GM21528 (cell line): ENCODE data around the gene TMBIM6.

Experiments used
- ATAC-seq: cut with Tn5 transposase; IDR thresholded peaks from one replicate; pipeline ENCODE4 v1.9.1; 2021; ENCODE audit warnings: mild to moderate bottlenecking, moderate library complexity; ENCODE audit not compliant: unreplicated experiment, low FRiP score

TMBIM6 gene

GRCh38 chr12:49794811-49795653 is 53.7 kb downstream of the TMBIM6 start:
- no peak for ATAC-seq

GRCh38 chr12:49795654-49796105 is 54.3 kb downstream of the TMBIM6 start:
- ATAC-seq, result no peak

GRCh38 chr12:49796155-49796554 is 54.8 kb downstream of the TMBIM6 start:
- no peak for ATAC-seq

GRCh38 chr12:49796606-49797448 is 55.5 kb downstream of the TMBIM6 start:
- ATAC-seq, result no peak

- ATAC-seq, result no peak
These were observed 56.1 kb downstream of the TMBIM6 start for GRCh38 chr12:49797449-49797776.

GRCh38 chr12:49798248-49798647 is 56.9 kb downstream of the TMBIM6 start:
- no peak for ATAC-seq

- ATAC-seq, result no peak
These were observed 57.6 kb downstream of the TMBIM6 start for GRCh38 chr12:49798934-49799333.

GRCh38 chr12:49800421-49801140 is 59.2 kb downstream of the TMBIM6 start:
- ATAC-seq, result no peak

- ATAC-seq, result no peak
These were observed 60.0 kb downstream of the TMBIM6 start for GRCh38 chr12:49801141-49802063.

- no peak for ATAC-seq
These were observed 62.5 kb downstream of the TMBIM6 start for GRCh38 chr12:49803693-49804450.

GRCh38 chr12:49804821-49805220 is 63.5 kb downstream of the TMBIM6 start:
- no peak for ATAC-seq

- ATAC-seq, result no peak
These were observed 64.1 kb downstream of the TMBIM6 start for GRCh38 chr12:49805409-49805808.

GRCh38 chr12:49806321-49806813 is 65.0 kb downstream of the TMBIM6 start:
- no peak for ATAC-seq

GRCh38 chr12:49806877-49807276 is 65.5 kb downstream of the TMBIM6 start:
- ATAC-seq, result no peak

- ATAC-seq, result no peak
These were observed 66.7 kb downstream of the TMBIM6 start for GRCh38 chr12:49807991-49808580.

- ATAC-seq, result no peak
These were observed 67.5 kb downstream of the TMBIM6 start for GRCh38 chr12:49808686-49809380.

GRCh38 chr12:49809381-49809905 is 68.1 kb downstream of the TMBIM6 start:
- ATAC-seq, result no peak

GRCh38 chr12:49809906-49810389 is 68.6 kb downstream of the TMBIM6 start:
- ATAC-seq, result no peak
